T follicular helper cell (primary cell): Measurements from ENCODE around the gene SNRPD3.
"Not testable (repeated sequence)": the region's sequence is repeated elsewhere in the genome, so short reads cannot be mapped to it uniquely, and the experiment has no call there.

Source experiments
- DNase-seq: peaks from one replicate; pipeline ENCODE4 v3.0.0-alpha.2; 2020; ENCODE audit warnings: low read depth

The SNRPD3 gene

DNA sequence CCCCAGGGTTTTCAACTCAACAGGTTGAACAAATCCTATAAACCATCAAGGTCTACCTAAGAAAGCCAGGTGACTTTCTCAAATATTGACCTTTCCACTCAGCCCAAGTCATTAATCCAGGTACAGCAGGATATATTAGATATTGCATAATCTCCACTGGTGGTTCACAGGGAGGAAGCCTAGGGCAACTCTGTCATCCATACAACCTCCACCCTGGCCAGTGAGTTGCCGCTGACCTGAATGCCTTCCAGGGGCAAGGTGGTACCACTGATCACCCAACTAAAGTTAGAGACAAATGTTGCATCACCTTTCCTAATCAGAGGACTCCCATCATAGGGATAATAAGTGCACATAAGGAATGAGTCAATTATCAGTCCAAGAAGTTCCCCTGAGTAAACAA, 23.7 kb upstream of the SNRPD3 start:
- no peak for DNase-seq

DNA sequence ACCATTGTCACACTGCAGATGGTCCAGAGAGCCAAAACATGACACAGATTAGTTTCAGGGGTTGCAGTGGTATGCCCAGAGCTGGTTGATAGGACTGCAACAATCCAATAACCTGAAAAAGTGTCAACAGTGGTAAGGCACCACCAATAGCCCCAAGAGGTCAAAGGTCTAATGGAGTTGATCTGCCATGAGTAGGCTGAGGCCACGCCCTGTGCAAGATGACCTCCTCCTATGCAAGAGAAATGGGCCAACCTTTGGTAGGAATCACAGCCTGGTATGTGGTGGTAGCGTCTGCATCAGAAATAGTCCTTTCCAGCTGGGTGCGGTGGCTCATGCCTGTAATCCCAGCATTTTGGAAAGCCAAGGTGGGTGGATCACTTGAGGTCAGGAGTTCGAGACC, 20.5 kb upstream of the SNRPD3 start:
- DNase-seq: no peak

DNA sequence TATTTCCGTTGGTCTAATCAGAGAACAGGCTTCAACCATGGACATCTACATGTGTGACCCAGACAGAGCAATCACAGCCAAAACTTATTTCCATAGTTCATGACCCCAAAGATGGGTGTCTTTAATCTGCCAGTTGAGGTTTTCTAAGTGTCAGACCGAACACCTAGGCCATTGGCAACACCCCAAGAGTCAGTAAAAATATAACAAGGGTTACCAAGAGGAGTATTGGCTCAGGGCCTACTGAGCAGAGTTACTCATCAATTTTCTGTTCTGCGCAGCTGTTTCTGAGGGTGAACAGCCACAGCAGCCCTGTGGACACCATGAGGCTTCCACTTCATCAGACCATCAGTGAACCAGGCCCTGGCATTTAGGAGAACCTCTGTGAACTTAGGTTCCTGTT, 19.7 kb upstream of the SNRPD3 start:
- DNase-seq: no peak

DNA sequence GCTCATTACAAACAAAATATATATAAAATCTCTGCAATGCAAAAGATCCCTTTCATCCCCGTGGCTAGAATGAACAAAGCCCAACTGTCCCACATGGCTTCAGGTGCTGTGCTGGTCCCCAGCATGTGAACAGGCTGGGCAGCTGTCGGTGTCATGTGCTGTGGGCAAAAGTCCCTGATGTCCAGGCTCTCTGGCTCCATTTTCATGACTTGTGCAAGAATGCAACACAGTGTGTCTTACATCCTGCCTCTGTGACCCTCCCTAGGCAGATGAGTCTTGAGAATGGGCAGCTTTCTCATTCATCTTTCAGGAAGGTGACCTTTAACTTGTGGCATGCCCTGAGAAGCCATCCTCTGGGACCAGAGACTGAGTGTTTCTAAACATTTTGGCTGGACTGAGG, 15.3 kb upstream of the SNRPD3 start:
- DNase-seq: no peak

DNA sequence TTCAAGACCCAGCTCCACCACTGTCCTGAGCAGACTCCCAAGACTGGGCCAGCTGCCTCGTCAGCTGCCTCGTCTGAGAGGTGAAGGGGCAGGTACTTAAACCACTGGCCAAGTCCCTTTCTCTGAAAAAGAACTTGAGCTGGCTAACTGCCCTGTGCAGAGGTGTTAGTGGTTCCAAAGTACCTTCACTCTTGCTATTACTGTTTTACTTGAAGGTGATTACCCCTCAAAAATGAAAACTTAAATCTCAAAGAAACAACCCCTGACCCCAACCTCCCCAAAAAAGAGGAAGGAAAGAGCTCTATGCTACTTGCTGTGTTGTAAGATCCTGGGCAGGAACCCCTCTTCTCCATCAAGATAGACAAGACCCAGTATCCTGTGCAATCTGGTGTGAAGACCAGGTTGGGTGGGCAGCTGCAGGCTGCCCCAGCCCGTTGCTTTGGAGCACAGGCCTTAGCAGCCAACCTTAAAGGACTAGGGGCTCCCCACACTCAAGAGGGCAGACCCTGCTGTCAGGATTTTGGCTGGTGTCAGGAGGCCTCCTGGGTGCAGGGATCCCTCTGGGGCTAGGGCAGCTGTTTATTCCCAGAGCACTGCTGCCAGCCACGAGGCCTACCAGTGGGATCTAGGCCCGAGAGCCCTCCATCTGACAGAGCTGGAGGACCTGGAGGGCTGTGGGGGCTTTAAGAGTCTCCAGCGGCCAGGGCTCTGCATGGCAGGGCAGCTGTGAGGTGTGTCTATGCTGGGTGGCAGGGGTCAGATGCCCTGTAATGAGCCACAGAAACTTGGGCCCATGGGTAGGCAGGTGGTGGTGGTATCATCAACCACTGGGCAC, 13.9 kb upstream of the SNRPD3 start:
- no peak for DNase-seq

DNA sequence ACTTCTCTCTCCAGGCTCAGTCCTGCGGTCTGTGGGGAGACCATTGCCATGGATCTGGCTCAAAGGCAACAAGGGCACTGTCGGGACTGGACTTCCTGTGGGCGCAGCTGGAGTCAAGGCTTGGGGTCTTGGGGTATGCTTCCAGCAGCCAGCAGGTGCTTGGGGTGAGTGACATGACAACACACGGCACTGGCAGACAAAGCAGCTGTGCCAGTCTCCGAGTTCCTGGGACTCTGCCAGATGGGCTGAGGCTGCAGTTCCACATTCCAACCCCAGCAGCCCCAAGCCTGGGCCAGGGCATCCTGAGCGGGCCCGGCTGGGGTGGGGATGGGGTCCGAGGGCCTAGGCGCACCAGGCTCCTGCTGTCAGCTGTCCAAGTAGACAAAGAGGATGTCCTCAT, 13.2 kb upstream of the SNRPD3 start:
- DNase-seq: no peak

DNA sequence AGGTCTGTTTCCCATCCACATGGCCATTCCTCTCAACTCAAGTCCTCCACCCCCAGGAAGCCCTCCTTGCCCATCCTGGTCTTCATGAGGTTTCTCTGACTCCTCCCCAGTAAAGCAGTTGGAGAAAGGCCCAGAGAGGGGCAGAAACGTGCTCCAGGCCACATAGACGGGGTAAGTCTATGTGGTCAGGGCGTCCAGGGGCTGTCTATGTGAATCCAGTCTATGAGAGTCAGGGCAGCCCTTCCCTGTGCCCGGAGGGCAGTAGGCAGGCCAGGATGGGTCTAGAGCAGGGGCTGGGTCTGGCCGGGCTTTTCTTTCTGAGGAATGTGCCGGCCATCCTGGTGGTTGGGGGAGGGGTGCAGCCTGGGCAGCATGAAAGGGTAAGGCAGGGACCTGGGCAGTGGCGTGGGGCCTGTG, 12.6 kb upstream of the SNRPD3 start:
- DNase-seq: no peak

DNA sequence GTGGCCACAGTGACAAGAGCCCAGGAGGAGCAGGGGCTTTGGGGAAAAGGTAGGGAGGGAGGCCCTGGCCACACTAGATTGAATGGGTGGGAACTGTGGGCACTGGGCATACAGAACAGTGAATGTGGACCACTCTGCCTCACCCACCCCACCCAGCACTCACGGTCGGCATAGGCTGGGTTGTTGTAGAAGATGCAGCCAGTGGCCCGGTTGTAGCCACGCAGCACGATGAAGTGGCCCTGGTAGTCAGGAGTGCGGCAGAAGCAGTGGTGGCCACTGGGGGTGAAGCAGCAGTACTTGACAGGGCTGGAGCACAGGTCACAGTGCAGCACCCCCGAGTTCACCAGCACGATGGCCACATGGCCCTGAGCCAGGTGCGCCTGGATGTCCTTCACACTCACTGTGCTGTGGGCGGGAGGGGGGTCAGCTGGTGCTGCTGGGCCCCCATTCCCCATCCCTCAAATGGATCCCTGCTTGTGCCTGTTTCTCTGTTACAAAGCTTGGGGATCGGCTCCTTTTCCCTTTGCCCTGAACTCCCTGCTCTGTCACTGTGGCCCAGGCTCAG, 12.0 kb upstream of the SNRPD3 start:
- no peak for DNase-seq

DNA sequence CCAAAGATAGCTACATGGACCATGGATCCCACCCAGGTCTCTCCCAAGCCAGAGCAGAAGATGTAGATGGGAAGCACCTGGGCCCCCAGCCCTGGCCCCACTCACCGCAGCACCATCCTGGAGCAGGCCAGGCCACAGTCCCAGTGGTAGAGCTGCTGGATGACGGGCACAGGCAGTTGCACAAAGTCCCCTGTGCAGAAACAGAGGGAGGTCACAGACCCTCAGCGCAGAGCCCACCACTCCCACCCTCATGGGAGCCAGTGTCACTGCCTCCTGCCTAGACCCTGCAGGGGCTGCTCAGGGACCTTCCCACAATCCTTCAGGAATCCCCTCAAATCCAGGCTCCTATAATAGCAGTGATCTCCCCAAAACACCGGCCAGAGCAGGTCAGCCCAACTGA, 7.0 kb upstream of the SNRPD3 start:
- no peak for DNase-seq

DNA sequence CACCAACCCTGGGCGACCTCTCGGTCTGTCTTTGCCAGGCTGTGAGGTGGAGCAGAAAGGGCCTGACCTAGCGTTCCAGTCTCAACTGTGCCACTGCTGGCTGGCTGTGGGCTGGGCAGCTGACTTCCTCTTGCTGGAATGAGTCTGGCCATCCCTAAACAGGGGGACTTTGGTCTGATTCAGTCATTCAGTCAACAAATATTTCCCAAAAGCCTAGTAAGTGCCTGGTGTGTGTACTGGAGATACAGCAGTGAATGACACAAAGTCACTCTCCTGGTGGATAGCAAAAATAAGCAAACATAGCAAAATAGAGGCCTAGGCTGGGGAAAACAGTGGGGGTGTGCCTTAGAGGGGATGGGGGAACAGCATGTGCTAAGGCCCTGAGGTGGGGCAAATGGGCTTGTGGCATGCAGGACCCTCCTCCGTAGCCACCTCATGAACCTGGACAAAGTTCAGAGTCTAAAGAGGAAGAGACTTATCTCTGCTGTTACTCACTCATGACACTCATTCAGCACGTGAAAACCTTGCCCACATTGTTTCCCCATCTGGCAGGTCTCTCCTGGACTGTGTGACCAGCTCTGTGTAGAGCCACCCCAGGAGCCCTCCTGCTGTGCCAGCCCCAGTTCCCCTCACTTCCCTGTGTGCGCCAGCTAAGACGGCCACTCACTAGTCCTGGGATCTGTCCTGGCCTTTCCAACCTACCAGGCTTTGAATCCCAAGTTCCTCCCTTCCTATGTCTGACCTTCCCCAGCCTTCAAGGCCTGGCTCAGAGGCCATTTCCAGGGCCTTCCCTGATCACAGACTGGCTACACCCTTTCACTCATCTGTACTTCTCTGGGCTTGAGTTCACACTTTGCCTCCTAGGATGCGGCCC, 5.5 kb upstream of the SNRPD3 start:
- DNase-seq: no peak

DNA sequence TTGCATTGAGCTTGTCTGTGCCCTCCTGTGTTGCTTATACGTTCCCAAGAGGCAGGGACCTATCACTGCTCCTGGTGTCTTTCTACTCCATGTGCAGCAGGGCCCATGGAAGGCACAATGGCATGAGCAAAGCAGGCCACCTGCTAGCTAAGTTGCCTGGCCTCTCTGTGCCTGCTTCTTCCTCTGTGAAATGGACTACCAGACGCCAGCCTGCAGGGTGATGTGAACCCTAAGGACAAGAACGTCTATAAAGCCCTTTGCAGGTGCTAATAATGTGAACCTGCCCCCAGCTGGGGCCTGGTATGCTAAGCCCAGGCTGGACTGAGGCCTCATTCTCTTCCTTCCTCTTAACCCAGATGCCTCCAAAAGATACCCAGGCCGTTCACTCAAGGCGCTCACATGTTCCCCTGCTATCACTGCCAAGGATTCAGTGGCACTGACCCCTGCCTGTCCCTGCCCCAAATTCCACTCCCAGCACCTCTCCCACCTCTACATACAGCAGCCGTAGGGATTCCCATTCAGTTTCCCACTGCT, 4.8 kb upstream of the SNRPD3 start:
- no peak for DNase-seq

DNA sequence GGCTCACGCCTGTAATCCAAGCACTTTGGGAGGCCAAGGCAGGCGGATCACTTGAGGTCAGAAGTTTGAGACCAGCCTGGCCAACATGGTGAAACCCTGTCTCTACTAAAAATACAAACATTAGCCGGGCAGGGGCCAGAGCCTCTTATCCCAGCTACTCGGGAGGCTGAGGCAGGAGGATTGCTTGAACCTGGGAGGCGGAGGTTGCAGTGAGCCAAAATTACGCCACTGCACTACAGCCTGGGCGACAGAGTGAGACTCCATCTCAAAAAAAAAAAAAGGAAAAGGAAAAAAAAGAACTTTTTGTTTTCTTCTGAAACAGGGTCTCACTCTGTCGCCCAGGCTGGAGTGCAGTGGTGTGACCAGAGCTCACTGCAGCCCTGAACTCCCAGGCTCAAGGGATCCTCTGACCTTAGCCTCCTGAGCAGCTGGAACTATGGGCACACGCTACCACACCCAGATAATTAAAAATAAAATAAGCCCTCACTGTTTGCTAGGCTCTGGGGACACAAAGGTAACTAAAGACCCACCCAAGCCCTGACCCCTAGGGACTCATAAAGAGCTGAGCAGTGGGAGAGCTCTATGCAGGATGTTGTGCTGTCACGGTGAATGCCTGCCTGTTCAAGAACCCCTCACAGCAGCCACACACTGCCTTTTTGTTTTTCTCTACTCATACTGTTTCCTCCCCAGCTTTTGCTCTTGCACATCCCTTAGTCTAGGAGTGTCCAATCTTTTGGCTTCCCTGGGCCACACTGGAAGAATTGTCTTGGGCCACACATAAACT, 3.1 kb upstream of the SNRPD3 start:
- DNase-seq: not testable (repeated sequence)

DNA sequence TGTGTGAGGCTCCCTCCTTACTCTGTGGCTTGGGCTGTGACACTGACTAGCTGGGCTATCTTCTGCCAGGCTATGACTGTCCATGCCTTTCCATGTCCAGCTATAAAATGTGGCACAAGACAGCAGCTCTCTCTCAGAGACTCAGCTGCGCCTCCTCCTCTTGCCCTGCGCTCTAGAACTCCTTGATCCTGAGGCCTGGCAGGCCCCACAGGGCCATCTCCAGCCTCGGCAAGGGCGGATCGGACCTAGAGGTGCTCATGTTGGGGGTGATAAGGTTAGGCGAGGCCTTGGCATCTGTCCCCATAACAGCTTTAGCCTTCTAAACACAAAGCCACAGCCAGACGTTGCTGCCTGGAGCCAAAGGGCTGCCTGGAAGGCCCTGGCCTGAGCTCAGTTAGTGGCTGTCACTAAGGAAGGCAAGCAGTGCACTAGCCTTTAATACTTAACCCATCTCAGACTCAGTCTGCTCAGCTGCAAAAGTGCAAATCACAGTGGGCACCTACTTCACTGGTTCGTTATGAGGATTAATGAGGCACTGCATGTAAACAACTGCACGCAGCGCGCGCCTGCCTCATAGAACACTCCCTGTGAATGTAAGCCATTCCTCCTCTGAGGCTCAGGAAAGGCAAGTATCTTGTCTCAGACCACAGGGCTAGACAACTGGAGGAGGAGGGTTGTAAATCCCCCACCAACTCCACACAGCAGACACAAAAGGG, 2.0 kb upstream of the SNRPD3 start:
- DNase-seq: no peak

DNA sequence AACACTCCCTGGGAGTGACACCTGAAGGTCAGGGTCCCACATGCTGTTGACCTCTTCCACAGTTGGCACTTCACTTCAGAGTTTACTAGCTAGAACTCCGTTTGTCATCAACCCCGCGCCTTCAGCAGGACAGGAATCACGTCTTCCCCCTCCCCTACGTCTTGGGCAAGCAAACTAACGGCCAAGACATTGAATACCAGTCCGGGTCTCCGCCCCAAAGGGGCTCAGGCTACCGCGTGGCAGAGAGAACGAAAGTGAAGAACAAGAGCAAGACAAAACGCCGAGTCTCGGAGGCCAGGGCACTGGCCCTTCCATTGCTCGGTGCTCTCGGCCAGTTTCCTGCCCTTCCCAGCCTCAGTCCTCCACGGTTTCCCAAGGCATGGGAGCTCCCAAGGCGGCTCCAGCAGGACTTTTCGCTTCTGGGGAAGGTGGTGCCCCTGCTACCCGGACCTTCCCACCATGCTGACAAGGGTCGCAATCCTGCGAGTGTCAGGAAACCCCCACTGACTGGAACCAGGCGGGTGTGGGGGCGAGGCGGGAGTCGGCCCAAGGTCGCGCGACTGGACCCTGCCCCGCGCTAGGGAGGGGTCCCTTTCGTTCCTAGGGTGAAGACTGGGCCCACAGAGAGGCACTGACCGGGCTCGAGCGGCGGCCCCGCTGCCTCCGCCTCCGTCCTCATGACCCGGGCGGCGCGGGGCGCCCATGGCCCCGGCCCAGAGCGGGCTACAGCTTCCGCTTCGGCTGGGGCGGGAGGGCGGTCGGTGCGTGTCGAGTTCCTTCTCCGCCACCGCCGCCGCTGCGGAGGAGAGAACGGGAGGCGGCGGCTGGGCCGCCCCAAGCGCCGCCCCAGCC, 1.3 kb upstream of the SNRPD3 start, which contains the start of gene GUCD1:
Gene GUCD1, minus strand, starts transcription at position 826 of the 852 bp plus-strand sequence. Its CDS starts 147 bp downstream, at position 679.
- no peak for DNase-seq

DNA sequence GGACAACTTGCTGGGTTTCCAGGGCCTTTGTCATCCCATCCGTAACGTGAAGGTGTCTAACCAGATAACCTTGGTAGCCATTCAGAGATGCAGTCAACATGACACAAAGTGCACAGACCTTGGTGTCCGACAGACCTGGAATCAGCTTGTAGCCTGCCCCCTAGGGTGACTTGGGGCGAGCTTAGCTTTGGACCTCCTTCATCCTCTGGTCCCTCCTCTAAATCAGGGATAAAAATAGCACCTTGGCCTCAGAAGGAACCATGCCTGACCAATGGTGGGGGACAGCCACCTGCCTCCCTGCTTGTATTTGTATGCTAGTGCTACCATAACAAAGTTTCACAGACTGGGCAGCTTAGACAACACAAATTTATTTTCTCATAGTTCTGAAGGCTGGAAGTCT, 3.7 kb downstream of the SNRPD3 start:
- no peak for DNase-seq

DNA sequence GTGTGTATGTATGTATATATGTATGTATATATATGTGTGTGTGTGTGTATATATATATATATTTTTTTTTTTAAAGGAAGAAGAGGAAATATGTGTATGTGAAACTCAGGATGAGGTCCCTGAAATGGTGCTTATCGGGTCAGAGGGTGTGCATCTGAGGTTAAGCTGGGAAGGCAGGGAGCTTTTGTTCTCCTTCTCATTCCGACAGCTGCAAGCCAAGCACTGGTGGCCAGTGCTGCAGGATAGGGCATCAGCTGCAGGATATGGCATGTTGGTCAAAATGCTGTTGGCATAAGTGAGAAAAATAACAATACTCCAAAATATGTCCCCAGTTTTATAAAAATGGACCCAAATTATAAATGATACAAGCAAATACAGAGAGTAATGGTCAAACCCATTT, 7.4 kb downstream of the SNRPD3 start:
- DNase-seq: no peak

DNA sequence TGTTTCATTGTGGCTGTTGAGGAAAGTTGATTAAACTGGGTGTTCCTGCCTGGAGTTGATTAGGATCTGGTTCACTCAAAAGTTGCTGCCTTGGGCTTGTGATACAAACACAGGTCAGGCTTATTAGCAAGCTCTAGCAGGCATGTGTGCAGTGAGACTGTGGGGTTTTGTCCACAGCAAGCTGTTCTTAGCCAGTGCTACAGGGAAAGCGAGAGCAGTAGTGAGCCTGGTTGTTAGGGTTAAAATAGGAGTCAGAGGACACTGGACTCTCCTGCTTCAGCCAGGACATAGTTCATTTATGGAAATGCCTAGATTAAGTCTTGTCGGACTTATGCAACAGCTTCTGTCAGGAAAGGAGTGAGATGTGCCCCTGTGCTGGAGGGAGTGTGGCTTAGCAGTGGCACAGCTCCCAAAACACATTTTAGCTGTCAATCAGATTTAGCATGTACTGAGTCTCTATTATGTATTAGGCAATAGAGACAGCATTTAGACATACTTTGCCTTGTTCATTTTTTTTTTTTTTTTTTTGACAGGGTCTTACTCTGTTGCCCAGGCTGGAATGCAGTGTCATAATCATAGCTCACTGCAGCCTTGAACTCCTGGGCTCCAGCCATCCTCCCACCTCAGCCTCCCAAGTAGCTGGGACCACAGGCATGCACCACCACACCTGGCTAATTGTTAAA, 8.7 kb downstream of the SNRPD3 start:
- DNase-seq: no peak

DNA sequence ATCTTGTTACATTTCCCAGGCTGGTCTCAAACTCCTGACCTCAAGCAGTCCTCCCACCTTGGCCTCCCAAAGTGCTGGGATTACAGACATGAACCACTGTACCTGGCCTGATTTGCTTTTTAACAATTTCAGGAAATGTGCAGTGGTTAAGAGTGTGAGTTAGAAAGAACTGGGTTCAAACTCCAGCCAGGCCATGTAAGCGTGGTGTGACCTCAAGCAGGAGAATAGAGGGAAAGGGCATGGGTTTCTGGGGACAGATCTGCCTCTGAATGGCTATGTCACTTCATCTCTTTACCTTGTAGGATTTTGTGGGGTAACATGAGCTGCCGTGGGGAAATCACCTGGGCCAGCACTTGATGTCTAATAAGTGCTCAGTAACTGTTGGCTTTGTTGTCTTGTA, 9.3 kb downstream of the SNRPD3 start:
- DNase-seq: no peak

DNA sequence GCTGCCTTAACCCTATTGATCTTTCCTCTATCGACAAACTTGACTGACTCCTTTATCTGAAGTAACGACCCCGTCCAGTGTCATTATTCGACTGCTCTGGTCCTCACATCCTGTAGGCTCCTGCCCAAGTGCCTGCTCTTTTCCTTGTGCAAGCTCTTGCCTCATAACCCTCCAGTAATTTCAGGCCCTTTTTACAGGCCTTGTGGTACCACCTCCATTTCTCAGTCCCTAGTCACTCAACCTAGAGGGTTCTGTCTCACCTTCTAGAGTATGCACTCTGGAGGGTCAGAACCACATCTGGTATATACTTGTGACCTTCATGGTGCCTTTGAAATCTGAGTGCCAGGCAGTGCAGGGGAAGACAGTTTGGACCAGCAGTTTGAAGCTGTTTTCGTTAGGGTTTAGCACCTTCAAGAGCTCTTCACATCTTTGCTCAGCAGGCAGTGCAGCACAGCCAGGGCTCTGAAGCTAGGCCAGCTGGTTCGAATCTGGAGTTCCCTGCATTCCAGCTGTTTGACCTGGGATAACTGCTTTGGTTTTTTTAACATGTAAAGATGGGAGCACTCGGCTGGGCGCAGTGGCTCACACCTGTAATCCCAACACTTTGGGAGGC, 11.2 kb downstream of the SNRPD3 start:
- no peak for DNase-seq
